Testis (tissue), 2 donors: ENCODE results near the gene CST9L.

Experiments used
- CTCF ChIP-seq, 3 experiments: fragments of 450-650 bp in 2 of 3; fragments of 200-600 bp in 1 of 3; sonication (generic) in 1 of 3; IDR thresholded peaks; one replicate each; pipeline ENCODE4 v1.5.1; 2016 to 2019; ENCODE audit warnings: antibody characterized with exemption in 3 of 3, mild to moderate bottlenecking in 2 of 3, moderate library complexity in 1 of 3
- POLR2A ChIP-seq: fragments of 450-650 bp; IDR thresholded peaks from one replicate; pipeline ENCODE4 v1.6.1; 2017; ENCODE audit warnings: antibody characterized with exemption, mild to moderate bottlenecking, moderate library complexity

- no peak for TF ChIP-seq CTCF (IDR thresholded peaks at IDR 0.05)
- TF ChIP-seq POLR2A: no peak
Observed at GRCh38 chr20:23530937-23531567, 37.2 kb downstream of the CST9L start.
